GM15510 (cell line): ENCODE measurements around the gene DBR1.

ENCODE experiments used
- POLR2A ChIP-seq: IDR thresholded peaks from 3 replicates; pipeline ENCODE4 v1.6.1; 2011; ENCODE audit warnings: borderline replicate concordance; ENCODE audit not compliant: insufficient read length; ENCODE audit errors: extremely low read depth

The DBR1 gene

GRCh38 chr3:138174421-138175131 is at the start of gene DBR1:
Gene DBR1, minus strand, starts transcription at chr3:138174921. Its CDS starts 126 bp downstream, at chr3:138174795.
- peak; percentile 90 for TF ChIP-seq POLR2A

DNA sequence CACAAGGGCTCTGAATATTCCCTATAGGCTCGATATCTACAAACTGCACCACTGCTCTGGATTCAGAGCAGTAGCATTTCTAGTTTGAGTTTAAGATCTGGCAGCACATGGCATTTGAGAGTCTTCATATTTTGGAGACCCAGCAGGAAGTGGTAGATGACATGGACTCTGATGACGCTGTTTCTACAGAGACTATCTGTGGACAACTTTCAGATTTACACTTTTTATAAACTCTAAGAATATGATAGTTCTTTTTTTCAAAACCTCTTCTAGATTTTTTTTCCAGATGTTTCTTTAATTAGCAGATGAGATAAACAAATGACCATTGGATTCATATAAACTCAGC is 48.2 kb upstream of the DBR1 start:
- TF ChIP-seq POLR2A: no peak

DNA sequence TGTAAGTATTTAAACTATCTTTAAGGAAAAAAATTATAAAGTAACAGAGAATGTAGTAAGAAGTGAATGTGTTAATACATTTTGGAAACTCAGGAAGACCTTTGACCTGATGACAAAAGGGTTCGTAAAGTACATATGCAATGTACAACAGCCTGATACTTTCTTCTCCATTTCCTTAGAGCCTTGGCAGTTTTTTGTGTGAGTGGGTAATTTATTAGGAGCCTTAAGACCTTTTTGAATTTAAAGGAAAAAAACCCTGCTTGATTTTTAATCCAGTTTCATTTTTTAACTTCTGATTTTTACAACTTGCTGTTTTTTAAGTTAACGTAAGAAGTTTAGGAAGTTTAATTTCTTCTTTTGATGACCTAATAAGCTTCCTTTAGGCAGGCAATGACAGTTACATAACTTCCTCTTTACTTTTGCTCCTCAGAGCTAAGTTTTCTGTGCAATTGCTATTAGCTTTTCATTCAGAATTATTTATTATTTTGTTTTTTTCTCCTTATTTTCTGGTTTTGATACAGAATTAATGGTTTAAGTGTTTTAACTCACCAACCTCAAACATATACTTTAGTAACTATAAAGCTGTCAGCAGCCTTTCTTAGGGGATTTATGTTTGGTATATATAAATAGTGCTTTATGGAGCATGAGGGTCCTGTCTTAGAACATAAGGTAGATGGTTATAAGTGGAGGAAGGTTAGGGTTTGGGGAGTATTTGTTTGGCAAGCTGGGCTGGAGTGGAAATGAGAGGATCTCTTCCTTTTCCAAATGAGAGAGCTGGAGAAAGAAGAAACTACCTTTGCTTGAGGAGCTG is 47.6 kb upstream of the DBR1 start:
- no peak for TF ChIP-seq POLR2A

GRCh38 chr3:138220788-138221187 is 46.1 kb upstream of the DBR1 start:
- no peak for TF ChIP-seq POLR2A

DNA sequence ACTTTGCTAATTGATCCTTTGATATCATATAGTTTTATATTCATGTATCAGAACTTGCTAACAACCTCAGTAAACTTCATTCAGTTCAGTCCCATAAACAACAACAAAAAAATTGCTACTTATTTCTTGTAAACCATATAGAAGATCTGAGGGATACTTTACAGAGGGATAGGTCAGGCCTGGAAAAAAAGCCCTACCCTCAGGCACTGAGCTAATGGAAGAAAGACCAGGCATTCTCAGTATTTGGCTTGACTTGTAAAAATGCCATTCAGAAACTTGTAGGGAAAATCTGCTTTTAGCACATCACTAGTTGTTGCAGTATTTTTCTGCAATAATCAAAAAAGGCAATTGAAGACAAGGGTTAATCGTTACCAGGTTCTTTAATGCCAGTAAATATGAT is 45.5 kb upstream of the DBR1 start:
- TF ChIP-seq POLR2A: no peak

- no peak for TF ChIP-seq POLR2A
Observed at GRCh38 chr3:138219255-138219654, 44.5 kb upstream of the DBR1 start.

DNA sequence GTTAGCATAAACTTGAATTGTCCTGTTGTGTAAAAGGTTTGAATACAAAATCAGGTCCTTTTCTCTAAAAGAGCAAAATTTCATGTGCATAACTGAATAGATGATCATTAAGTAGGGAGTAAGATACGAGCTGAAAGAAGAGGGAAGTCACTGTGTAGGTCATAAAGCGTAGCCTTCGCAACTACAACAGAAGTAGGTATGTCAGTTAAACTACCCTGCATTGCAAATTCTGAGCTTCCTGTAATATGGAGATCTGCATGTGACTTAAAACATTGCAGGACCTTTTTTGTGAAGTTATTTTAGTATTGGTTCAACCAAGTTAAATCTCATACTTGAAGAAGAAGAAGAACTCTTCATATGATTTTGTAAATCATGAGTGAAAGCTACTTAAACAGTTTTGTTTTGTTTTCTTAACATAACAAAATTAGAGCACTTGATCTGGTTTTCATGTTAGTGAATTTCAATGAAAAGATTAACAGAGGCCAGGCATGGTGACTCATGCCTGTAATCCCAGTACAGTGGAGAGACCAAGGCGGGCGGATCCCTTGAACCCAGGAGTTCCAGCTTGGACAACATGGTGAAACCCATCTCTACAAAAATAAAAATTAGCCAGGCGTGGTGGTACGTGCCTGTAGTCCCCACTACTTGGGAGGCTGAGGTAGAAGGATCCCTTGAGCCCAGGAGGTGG is 38.8 kb upstream of the DBR1 start:
- no peak for TF ChIP-seq POLR2A

- TF ChIP-seq POLR2A: no peak
Observed at GRCh38 chr3:138210528-138210927, 35.8 kb upstream of the DBR1 start.

DNA sequence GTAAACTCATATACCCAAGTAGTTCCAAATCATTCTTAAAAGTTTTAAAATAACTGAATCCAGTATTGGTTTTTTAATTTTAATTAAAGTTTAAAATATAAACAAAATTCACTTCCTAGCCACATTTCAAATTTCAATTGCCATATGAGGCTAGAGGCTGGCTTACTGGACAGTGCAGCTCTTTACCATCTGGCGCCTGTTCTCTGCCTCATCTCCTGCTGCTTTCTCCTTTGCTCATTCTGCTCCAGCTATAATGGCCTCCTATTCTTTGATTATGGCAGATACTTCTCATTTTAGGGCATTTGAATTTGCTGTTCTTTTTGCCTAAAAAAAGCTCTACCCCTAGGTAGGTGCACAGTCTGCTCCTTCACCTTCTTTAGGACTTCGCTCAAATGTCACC is 31.5 kb upstream of the DBR1 start:
- TF ChIP-seq POLR2A: no peak

DNA sequence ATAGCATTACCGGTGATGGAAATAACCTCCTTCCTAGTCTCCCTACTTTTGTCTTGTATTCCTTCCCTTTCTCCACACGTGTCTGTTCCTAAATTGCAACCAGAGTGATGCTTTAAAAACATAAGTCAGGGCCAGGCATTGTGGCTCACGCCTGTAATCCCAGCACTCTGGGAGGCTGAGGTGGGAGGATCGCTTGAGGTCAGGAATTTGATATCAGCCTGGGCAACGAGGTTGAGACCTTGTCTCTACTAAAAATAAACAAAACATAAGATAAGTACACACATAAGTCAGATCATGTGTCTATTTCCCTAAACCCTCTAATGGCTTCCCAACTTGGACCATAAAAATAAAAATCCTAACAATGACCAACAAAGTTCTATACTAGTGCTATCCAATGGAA is 30.8 kb upstream of the DBR1 start:
- TF ChIP-seq POLR2A: no peak

- TF ChIP-seq POLR2A: no peak
Observed at GRCh38 chr3:138203938-138204337, 29.2 kb upstream of the DBR1 start.

- no peak for TF ChIP-seq POLR2A
Observed at GRCh38 chr3:138202945-138203701, 28.4 kb upstream of the DBR1 start.

DNA sequence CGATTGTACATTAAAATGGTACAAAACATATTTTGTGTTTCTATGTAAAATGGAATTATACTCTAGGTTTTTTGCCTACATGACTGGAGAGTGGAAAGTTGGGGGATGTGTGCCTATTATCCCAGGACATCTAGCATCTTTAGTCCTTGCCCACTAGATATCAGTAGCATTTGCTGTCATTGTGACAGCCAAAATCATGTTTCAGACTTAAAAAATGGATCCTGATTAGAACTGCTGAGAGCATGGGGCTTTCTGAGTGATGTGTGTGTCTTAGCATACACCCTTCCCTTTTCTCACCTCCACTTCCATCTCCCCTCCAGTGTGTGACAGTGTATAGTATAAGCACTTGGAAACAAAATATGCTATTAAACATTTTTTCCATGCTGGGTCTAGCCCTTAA is 25.7 kb upstream of the DBR1 start:
- no peak for TF ChIP-seq POLR2A

- no peak for TF ChIP-seq POLR2A
Observed at GRCh38 chr3:138199851-138200250, 25.1 kb upstream of the DBR1 start.

GRCh38 chr3:138197524-138197923 is 22.8 kb upstream of the DBR1 start:
- TF ChIP-seq POLR2A: no peak

- TF ChIP-seq POLR2A: no peak
Observed at GRCh38 chr3:138197058-138197457, 22.3 kb upstream of the DBR1 start.

- no peak for TF ChIP-seq POLR2A
Observed at GRCh38 chr3:138196023-138196422, 21.3 kb upstream of the DBR1 start.
